Measurements from ENCODE around the gene NPAT.

GRCh38 chr11:108218912-108219783 is 3.3 kb downstream of the NPAT start:
- TF ChIP-seq POLR2A (IDR thresholded peaks at IDR 0.05) (no peak), POLR2AphosphoS5 (IDR thresholded peaks at IDR 0.05) (no peak)
